ENCODE measurements around the gene FCSK.
"Not testable (repeated sequence)": the region's sequence is repeated elsewhere in the genome, so short reads cannot be mapped to it uniquely, and the experiment has no call there.

The FCSK gene

DNA sequence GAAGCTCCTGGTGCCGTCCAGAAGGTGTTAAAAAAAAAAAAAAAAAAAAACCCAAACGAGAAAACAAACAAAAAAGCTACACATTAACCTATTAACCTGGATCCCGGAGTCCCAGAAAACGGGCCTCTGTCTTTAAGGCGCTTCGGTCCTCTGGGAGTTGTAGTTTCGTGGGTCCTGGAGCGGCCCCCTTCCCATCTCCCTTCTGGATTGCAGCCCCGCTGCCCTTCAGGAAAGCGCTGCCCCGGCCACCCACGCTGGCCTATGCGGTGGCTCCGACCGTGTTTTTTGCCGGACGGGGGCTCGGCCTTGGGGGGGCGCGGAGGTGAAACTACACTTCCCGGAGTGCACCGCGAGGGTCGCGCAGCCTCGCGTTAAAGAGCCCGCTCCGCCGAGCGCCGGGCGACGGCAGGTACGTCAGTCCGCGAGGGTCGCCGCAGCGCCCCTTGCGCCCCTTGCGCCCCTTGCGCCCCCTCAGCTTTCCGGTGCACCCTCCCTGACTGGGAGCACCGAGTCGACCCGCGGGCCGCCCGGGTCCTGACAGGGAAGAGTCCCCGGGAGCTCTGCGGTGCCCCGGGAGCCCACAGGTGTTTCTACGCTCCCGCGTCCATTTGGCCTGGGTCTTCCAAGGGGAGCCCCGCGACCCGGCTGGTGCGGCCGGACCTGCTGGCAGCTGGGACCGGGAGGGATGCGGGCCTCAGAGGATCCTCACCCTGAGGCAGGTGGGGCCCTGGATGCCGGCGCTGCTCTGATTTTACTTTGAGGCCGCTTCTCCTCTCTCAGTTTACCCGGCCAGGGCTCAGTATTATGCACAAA is at the start of gene FCSK:
FCSK (plus strand) TSS at position 374 of the 813 bp plus-strand sequence. CDS start 8,596 bp downstream, outside the sequence.
- DNase-seq, result peak; percentile 64

DNA sequence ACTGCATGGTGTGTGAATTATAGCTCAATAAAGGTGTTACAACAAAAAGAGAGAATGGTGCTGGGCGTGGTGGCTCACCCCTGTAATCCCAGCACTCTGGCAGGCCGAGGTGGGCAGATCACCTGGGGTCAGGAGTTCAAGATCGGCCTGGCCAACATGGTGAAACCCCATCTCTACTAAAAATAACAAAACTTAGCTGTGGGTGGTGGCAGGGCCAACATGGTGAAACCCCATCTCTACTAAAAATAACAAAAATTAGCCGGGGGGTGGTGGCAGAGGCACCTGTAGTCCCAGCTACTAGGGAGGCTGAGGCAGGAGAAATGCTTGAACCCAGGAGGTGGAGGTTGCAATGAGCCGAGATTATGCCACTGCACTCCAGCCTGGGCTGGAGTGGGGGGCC is 48.3 kb upstream of the FCSK start:
- not testable (repeated sequence) for DNase-seq

DNA sequence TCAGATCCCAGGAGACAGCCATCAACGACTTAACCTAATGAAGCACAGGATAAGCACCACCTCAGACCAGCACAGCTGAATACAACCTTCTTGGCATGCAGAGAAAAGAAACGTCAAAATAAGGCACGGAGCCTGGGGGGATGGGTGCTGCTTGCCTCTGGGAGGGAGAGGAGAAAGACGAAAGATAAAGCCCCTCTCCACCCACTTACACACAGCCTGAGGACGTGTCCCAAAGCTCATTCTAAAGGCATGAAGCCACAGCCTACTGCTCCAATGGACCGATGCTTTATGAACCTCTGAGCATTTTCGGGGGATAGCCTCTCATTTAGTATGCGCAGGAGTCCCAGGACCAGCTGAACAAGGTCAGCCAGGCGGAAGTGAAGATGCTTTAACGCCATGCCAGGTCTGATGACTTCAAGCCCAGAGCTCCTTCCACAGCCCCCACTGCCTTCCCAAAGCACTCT is 46.6 kb upstream of the FCSK start:
- no peak for DNase-seq

DNA sequence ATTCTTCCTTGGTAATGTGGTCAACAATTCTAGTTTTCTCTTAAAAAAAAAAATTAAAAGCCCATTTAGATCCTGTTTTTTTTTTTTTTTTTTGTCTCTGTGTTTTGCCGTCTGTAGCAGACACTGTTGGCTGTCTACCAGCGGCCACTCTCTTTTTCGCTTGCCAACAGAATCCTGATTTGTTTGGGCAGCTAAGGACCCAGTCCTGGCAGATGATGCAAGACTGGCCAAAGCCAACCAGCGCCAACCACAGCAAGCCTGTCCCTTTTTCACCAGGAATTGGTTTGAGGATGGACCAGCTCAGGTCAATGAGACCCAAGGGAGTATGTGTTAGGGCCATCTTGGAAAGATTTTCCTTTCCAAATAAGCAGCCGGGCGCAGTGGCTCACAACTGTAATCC is 43.7 kb upstream of the FCSK start:
- DNase-seq, result no peak

DNA sequence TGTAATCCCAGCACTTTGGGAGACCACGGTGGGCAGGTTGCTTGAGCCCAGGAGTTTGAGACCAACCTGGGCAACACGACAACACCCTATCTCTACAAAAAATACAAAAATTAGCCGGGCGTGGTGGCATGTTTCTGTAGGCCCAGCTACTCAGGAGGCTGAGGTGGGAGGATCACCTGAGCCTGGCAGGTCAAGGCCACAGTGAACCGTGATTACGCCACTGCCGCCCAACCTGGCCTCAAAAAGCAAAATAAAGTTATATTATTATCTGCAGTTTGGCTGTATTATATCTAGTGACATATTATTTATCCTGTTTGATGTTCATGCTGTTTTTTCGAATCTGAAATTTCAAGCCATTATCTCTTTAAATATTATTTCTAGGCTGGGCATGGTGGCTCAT is 42.0 kb upstream of the FCSK start:
- DNase-seq, result no peak

DNA sequence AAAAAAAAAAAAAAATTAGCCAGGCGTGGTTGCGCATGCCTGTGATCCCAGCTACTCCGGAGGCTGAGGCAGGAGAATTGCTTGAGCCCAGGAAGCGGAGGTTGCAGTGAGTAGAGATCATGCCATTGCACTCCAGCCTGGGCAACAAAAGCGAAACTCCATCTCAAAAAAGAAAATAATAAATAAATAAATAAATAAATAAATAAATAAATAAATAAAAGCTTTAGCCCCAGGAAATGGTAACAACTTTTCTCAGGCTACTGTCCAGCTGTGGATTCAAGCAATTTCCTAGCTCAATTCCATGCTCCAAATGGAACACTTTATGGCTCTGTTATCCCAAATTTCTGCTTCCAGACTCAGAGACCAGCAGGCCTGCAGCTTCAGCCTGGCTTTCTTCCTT is 40.8 kb upstream of the FCSK start:
- not testable (repeated sequence) for DNase-seq

GRCh38 chr16:70416748-70417616 is 37.4 kb upstream of the FCSK start:
- no peak for DNase-seq

DNA sequence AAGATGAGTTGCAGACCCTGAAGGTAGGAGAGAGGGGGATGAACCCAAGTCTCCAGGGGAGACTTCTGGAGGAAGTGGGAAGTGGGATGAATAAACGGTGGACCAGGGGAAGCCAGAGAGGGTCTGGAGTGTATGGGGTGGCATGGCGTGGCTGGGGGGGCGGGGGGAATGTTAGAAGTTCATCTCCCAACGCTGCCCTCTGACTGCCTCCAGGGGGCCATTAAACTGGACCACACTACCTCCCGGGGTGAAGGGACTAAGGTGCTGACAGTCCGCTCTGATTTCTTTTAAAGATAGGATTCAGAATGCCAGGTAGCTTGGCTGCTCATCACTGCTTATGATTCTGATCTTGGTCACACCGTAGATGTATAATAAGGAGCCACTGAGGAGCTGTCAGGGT is 36.7 kb upstream of the FCSK start:
- no peak for DNase-seq

DNA sequence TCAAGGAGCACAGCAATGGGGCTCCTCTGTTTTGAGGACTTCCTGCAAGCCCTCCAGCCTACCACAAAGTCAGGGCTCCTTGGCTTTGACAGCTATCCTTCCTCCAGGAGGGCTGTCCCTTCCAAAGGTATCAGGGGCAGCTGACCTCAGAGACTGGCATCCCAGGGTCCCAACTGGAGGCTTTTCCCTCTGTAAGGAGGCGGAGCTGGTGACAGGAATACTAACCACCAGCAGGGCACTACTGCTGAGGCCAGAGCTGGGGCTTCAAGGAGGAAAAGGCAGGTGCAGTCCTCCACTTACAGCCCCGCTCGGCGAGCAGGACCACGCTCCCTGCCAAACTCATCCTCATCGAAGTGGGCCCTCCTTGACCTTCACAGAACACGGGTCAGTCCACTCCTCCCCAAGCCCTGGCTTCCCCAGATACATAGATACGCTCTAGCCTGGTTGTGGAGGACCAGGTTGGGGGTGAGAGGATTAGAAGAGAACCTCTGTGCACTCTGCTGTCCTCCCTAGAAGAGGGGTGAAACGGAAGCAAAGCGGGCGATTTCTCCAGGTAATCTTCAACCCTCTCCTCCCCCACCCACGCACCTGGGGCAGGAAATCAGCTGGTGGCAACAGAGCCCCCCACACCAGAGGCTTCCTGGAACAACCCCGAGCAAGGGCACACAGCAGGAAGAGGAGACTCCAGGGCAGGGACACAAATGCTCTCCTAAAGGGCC is 36.0 kb upstream of the FCSK start:
- DNase-seq, result no peak

GRCh38 chr16:70418993-70419318 is 35.4 kb upstream of the FCSK start:
- DNase-seq, result no peak

DNA sequence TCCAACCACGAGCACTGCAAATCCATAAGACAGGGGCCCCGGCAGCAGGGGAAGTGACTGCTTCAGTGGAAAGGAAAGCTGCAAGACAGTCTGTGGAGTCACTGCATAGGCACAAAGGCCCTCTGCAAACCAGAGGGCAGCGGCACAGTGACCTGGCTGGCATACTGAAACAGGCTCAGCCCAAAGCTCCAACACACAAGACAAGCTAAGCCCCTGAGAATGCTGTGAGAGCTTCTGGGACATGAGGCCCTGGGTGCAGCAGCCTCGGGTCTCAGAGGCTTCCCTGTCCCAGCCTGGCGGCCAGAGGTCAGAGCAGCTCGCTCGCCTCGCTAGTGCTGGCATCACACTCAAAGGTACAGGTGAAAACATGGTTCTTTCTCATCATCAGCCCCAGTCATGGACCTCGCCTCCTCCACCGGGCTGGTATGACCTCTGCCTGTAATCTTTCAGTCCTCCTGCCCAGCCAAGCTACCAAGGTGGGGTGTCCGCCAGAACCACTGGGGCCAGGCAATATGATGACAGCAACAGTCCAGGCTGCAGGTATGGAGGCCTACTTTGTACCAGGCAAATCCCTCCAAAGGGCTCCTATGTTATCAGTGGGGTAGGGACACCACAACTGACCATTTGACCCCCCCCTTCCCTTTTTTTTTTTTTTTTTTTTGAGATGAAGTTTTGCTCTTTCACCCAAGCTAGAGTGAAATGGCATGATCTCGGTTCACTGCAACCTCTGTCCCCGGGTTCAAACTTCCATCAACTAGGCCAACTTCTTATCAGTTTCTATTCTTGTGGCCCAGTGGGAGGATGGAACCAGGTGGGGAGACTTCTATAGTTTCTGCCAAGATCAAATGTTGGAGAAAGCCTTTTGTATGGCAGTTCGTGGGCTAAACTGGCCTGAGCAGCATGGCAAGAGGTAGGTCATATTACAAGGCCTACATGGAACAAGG is 34.7 kb upstream of the FCSK start:
- DNase-seq, result no peak

DNA sequence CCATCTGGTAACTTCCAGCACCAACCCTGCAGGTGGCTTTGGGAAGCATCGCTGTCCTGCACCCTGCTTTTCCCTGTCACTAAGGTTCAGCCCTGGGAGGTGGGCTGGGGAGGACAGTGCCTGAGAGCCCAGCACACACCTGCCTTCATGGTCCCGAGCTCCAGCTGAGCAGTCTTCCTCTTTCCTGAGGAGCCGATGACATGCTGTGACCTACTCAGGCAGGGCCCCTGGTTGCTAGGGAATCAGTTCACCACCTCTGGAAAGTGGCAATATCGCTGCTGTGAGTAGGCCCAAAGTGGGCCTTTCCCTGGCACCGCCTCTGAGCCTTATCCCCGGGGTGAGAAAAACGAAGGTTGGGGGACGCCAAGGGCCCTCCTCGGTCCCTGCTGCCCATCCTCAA is 33.4 kb upstream of the FCSK start:
- no peak for DNase-seq

- no peak for DNase-seq
These were observed 32.7 kb upstream of the FCSK start for GRCh38 chr16:70421473-70422311.

- no peak for DNase-seq
These were observed 31.9 kb upstream of the FCSK start for GRCh38 chr16:70422543-70422942.

DNA sequence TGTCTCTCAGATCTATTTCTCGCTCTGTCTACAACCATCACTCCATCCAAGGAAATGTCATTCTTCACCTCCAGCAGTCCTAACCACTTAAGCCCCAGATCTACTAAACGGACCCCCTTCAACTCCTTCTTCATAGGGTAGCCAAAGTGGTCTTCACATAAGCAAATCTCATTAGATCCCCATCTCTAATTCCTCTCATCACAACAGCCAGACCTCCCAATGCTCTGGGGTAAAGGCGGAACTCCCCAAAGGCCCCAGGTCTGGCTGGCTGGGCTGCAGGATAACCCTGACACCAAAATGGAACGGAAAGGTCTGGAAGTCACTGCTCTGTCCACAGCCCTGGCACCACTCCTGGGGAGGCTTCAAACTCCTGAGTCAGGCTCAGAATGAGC is 26.6 kb upstream of the FCSK start:
- no peak for DNase-seq

DNA sequence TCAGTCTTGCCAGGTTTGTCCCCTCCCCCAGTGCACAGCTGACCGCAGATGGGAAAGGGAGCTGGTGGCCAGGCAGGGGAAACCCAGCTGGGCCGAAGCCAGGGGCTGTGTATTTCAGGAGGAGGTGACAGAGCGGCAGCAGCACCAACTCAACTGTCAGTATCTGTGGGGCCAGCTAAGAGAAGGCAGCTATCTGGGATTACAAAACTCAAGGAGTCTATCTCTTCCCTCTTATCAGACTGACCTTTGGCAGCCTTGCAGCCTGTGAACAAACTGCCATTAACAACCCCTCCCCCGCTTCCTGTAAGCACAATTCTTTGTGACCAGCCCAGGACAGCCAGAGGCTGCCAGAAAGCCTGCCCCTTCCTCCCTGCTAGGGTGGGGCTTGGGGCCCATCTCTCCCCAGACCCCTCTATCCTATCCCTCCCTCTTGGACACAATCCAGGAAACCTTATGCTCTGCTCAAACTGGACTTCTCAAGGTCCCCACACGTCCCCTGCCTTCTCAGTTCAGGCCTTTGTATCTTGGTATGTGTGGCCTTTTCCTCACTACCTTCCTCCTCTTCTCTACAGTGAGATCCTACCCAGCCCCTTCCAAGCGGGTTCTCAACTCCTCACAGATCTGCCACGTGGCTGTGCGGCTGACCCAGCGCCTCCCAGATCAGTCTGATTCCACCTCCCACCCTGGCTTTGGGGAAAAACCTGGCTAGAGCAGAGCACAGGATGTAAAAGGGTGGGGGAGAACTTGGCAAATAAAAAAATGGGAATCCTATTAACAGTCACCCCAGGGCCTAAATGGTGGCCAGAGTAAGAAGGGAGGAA is 26.0 kb upstream of the FCSK start:
- peak; percentile 94 for DNase-seq

- DNase-seq, result no peak
These were observed 24.3 kb upstream of the FCSK start for GRCh38 chr16:70429888-70430666.

GRCh38 chr16:70430667-70431536 is 23.5 kb upstream of the FCSK start:
- no peak for DNase-seq

DNA sequence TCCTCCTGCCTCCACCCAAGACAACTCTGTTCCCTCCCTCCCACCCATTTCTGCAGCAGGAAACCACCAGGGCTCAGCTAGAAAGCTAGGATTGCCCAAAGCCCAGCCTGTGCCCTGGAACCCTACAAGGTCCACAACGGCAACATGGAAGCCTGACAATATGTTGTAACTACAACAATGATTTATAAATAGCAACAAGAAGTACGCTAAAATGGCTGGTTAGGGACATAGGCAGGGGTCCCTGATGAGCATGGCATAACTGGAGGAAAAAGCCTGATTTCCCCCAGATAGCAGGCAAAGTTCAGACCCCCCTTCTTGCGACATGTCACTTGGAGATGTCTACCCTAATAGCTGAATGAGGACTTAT is 22.1 kb upstream of the FCSK start:
- DNase-seq, result no peak

All from fibroblast of skin of right biceps (primary cell).